HG03432 (cell line): Measurements from ENCODE around the gene EFCAB14.
"Not testable (repeated sequence)": the region's sequence is repeated elsewhere in the genome, so short reads cannot be mapped to it uniquely, and the experiment has no call there.

Experiments
- ATAC-seq: cut with Tn5 transposase; IDR thresholded peaks from one replicate; pipeline ENCODE4 v1.9.1; 2021; ENCODE audit warnings: mild to moderate bottlenecking, moderate library complexity; ENCODE audit not compliant: unreplicated experiment

EFCAB14 gene

GRCh38 chr1:46687921-46688509 lies 30.9 kb downstream of the EFCAB14 start:
- no peak for ATAC-seq

DNA sequence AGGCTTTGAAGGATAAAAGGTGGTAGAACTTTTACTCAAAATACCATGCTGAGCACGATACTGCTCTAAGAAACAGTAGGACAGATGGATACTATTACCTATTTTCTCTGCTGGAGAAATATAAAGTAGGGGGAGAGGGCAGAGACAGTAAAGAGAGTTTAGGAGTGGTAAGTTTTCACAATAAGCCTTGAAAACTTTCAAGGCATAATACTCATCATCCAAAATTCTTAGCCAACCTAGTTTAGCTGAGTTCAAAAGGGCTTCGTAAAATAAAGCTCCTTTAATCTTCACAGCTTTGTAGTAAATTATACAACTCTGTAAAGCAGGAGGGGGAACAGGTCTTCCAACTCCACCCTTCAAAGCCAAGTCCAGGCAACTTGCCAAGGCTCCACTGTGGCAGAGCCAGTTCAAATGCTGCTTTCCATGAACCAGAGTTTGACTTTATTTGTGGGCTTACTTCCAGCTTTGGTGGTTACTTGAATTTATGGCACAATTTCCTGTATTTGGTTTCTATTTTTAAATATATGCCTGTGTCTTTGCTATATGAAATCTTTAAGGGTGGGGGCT lies 31.7 kb downstream of the EFCAB14 start:
- ATAC-seq, result no peak

GRCh38 chr1:46686255-46686654 lies 32.7 kb downstream of the EFCAB14 start:
- ATAC-seq, result no peak

DNA sequence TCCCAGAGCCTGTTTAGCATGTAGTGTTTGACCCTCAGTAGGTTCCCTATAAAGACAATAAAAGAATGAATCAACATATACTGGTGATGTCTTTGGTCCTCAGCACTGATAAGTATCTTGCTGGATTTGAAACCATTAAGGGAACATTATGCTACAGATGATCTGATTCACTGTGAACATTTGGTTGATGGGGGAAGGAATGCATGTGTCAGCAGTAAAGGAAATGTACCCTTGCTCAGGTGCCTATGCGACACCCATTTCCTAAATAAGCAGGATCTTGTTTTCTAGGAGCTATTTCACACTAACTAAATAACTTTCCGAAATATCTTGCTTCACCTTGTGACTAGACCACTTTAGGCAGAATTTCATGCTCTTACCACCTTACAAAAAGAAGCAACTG lies 34.2 kb downstream of the EFCAB14 start:
- ATAC-seq, result no peak

DNA sequence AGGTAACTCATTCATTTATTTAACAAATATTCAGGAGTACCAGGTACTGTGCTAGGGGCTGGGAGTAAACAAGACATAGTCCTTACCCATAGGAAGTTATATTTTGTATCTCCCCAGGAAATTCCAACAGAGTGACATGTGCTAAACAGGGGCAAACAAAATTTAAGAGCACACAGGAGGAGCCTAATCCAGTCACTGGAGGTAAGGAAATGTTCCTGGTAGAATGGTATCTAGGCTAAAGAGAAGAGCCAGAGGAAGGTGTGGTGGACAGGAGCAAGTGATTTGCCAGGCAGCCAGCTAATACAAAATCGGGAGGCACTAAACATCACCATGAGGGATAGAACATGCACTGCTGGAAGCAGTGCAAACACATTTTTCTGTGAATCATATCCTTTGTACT lies 36.9 kb downstream of the EFCAB14 start:
- no peak for ATAC-seq

DNA sequence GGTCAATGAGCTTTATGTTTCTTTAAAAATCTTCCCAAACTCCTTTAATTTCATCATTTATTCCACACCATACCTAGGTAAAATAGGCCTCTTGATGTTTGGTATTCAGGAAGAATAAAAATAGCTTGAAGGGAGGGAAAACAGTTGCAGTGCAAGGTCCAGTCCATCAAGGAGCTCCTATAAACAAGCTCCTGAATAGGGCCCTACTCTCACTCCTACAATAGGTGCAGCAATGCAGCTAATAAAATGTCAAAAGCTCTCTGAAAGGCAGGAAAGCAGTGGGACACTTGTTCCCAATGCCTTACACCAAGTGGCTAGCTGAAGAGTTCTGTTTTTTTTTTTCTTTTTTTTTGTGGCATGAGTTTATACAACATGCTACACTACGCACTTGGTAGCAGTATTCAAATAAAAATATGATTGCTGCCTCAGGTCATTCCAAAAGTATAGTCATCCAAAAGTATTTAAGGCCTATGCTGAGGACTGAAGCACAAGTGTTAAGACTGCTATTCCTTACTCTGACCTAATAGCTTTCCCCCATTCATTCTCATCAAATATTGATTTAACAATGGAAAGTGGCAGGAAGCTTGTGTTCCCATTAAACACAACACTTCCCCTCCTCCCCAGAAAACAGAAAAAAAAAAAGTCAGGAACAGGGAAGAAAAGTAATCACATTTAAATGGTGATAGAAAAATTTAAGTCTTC lies 37.4 kb downstream of the EFCAB14 start:
- ATAC-seq, result no peak

- ATAC-seq, result no peak
Observed at GRCh38 chr1:46679789-46680573, 38.9 kb downstream of the EFCAB14 start.

- ATAC-seq, result no peak
Observed at GRCh38 chr1:46677339-46677738, 41.6 kb downstream of the EFCAB14 start.

GRCh38 chr1:46676531-46676930 lies 42.4 kb downstream of the EFCAB14 start:
- ATAC-seq, result no peak

- peak; percentile 77 for ATAC-seq
Observed at GRCh38 chr1:46675549-46676314, 43.2 kb downstream of the EFCAB14 start.

DNA sequence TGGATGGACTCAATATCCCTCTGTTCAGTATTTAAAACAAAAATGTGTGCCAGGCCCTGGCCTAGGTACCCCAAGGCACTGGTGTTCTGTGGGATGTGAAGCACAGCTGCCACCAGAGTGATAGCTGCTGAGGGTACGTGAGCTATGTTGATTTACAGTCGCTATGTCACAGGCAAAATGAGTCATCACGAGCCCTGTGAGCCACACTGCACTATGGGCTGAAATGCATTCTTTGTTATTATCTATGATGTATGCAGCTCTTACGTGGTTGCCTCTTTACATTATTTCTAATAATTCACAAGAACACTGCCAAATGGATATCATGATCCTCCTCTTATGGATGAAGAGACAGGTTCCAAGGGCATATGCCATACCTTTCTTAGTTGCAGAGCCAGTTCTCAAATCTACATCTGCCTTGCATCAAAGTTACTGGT lies 45.1 kb downstream of the EFCAB14 start:
- ATAC-seq, result no peak

DNA sequence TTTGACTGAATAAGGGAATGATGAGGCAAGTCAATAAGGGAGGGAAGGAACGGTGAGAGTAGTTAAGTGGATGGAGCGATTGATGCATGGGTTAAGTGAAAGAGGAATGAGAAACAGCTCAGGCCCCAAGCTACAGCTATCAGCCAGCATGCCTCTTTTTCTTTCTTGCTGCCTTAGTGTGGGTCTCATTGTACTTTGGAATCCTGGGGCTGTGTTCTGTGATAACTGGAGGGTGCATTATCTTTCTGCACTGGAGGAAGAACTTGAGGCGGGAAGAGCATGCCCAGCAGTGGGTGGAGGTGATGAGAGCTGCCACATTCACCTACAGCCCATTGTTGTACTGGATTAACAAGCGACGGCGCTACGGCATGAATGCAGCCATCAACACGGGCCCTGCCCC lies 46.2 kb downstream of the EFCAB14 start:
- ATAC-seq, result no peak

GRCh38 chr1:46671554-46671953 lies 47.4 kb downstream of the EFCAB14 start, which contains the start of gene TEX38:
Gene TEX38, plus strand, starts transcription at chr1:46671854. Its CDS starts 81 bp downstream, at chr1:46671935.
- ATAC-seq, result no peak

- ATAC-seq, result no peak
Observed at GRCh38 chr1:46670134-46670533, 48.8 kb downstream of the EFCAB14 start.

DNA sequence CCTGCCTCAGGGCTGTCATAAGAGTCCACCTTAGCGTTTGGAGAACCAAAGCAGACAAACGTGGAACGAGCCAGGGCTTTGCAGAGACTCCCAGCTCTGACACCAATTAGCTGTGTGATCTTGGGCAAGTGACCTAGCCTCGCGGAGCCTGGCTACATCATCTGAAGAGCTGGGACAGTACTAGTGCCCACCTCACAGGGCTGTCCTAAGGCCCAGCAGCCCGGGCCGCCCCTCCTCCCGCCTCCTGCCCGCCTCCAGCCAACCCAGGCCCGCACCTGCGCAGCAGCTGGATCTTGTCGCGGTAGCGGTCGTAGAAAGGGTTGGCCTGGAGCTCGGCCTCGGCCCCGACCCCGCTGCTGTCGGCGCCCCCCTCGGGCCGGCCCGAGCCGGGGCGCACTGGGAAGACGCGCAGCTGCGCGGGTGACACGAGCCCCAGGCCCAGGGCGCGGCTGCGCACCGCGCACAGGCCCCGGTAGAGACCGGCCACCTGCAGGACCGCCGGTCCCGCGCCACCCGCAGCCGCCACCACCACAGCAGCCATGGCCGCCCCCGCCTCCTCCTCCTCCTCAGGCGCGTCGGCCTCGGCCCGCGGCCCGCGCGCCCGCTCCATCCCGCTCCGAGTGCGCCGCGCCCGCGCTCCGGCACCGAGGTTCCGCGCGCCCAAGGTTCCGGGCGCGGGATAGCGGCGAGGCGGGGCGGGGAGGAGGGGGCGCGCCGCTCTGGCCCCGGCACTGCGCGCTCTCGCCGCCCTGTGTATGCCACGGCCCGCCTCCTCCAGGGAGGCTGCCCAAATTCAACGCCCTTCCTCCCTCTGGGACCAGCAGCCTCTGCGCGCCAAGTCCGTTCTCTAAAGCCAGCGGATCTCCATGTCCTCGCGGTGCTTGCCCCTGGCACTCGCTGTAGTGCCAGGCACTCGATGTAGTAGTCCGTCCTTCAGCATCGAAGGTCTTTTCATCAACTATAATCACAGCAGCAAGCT lies 50.8 kb downstream of the EFCAB14 start, which contains the start of gene ATPAF1:
ATPAF1 (minus strand) TSS at position 583 of the 979 bp plus-strand sequence; CDS start at position 541, 42 bp downstream.
- peak; percentile 88 for ATAC-seq

GRCh38 chr1:46665983-46666382 lies 52.9 kb downstream of the EFCAB14 start:
- no peak for ATAC-seq

DNA sequence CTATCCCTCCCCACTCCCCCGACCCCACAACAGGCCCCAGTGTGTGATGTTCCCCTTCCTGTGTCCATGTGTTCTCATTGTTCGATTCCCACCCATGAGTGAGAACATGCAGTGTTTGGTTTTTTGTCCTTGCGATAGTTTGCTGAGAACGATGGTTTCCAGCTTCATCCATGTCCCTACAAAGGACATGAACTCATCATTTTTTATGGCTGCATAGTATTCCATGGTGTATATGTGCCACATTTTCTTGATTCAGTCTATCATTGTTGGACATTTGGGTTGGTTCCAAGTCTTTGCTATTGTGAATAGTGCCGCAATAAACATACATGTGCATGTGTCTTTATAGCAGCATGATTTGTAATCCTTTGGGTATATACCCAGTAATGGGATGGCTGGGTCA lies 56.0 kb downstream of the EFCAB14 start:
- ATAC-seq, result not testable (repeated sequence)

DNA sequence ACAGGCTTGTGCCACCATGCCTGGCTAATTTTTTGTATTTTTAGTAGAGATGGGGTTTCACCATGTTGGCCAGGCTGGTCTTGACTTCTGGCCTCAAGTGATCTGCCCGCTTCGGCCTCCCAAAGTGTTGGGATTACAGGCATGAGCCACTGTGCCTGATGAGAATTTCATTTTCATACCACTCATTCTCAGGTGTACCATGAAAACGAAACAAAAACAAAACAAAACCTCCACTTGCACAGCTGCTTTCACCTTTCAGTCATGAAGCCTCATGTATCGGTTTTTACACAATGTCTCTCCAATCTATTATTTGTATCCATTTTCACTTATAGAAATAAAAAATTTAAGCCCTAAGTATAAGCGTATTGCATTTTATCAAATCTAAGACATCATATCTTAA lies 58.8 kb downstream of the EFCAB14 start:
- ATAC-seq, result peak; percentile 97

DNA sequence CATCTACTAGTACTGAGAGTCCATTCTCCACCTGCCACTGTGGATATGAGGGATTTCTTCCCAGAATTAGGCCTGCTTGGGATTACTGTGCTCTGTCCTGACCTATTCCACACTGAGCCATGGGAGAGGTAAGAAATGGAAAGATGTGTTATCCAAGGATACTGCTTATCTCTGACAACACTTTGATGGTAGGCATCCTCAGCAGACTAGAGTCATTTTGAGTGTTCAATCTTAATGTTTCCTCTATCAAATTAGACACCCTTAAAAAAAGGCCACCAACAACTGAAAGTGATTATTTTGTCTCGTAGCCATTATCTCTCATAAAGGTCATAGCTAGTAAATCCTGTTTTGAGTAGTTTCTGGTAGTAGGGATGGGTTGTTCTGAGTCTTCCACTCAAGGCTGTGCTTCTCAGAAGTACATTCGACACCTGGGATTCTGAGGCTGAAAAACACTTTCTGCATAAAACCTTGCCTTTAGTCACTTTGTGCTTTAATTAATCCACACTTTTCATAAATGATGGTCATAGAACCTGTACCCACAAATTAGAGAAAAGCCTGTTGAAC lies 59.5 kb downstream of the EFCAB14 start:
- no peak for ATAC-seq
